Skin of body (tissue), 2 donors: ENCODE measurements around the gene SALL1. TPM values are rescaled to one million over a fixed set of nuclear protein-coding genes. Genes with fewer than 3 reads are reported as not detected.

Source experiments
- DNase-seq: peaks from one replicate; lab custom pipeline; 2025; lab: John Stamatoyannopoulos, UW
- total RNA-seq: library from RNA; depleted of rRNA; stranded (reverse); fragments of >200 nt; gene quantifications from one replicate; pipeline ENCODE4 v1.2.3, GENCODE V29; 2014

Gene SALL1
- total RNA-seq, 1 donor from 2014 or later: not detected

DNA sequence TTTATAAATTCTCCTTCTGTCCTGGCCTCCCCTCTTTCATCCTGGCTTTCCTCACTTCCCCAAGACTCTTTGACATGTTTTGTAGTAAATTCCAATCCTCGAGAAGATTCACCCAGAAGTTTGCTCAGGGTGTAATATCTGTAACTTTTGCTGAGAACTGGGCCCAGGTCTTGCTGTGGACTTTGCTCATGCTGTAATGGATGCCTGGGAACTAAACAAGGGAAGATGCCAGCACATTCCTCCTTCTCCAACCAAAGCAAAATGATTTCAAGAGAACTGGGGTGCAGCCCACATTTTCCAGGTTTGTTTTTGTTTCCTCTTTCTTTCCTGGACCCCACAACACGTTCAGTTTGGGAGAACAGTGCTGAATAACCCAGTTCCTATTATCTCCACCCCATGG is 6.6 kb upstream of the SALL1 start:
- DNase-seq: no peak

DNA sequence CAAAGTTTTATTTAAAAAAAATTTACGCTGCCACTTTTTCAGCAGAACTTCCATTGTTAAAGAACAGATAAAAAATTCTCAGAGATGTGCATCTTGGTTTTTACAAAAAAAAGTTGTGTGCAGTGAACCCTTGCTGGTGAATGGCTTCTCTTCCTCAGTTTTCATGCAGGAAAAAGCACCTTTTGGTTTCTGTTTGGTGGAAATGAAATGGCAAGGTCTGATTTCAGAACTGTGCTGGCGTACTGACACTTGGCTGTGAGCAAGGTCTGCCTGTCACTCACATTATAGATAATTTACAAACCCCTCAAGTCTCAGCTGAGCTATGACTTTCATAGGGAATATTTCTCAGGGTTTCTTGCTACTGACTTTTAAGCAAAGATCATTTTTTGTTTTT is 5.7 kb upstream of the SALL1 start:
- no peak for DNase-seq

DNA sequence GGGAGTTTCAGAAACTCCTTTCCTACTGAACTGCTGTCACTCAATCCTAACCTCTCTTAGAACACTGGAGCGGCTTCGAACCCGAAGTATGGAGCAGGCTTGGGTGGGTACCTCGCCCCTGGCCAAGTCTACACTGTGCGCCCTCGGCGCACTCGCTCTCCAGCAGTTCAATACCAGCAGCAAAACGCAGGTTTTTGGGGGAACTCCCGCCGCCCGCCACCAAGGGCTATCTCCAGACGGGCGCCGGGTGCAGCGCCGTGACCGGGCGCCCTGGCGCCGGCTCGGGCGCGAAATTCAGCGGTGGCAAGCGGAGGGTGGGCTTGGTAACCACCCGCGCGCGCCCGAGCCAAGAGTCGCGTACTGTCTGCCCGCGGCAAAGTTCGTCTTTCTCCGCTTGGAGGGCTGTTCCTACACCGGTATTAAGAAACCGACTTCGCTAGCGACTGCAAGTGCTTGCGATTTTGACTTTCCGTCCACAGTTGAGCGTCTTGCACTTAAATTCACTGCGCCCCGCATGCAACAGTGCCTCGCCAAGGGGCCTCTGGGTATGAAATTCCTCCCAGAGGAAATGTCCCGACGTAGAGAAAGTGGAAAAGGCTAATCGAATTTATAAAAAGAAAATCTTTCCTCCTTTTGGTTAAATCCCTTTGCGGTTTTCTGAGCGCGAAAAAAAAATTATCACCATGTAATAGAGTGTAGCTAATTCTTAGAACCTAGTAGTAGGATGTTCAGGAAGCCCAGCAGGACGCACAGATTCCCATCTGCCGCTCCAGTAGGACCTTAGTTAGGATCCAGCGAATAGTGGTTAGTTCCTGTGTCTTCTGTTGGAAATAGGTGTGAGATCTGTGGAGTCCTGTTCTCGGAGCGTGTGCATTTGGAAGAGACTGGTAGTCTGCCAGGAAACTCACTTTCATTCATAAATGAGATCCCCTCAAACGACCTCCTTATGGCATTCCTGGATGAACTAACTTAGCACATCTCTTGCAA is 5.0 kb upstream of the SALL1 start:
- DNase-seq: no peak

DNA sequence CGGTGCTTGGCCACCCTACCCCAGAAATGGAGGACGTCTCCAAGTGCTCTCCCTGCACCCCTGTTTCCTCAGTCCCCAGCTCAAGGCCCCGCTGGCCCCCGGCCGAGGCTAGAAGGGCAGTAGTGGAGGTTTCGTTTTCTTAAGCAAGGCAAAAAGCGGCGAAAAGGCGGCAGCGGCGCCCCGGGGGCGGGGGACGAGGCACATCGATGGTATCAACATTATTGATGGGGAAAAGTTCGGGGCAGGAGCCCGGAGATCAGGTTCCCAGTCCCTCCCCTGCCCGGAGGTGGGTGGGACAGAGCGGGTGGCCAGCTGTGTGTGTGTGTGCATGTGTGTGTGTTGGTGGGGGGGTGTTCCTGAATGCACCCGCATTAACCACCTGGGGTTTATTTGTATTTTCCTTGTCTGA is 4.1 kb upstream of the SALL1 start:
- no peak for DNase-seq

DNA sequence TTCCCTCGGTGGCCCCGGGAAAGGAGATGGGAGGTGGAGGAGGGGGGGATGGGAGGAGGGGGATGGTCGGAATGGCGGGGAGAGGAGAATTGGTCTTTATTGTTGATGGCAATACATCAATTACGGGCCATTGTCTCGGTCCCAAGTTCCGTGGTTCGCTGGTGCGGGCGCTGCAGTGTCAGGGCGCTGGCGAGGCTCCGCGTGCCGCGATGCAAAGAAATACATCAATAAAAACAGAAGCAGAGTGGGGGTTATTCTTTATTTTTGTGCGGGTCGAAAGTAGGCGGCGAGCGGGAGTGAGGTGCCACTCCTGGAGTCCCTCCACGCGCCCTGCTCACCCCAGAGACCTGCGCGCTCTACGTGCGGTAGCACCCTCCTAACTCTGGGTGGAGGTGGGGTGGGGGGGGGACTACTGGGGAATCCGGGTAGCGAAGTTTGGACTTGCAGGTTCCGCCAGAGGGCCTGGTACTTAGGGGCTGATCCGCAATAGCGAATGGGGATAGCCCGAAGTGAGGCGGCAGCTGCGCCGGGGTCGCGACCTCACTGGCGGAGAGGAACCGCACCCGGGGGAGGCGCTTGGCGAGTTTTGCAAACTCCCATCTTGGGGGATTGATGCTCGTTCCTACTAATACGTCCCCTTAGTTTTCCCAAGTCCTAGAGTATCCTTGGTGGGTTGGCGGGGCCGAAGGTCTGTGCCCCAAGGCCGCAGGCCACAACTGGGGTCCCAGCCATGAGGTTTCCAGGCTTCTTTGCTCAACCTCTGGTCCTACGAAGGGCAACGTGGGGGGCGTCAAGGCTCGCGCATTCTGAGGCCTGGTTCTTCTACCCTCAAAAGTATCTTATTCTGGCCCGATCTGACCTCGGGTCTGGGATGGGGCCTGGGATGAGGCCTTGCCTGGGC is 3.5 kb upstream of the SALL1 start:
- DNase-seq: no peak

DNA sequence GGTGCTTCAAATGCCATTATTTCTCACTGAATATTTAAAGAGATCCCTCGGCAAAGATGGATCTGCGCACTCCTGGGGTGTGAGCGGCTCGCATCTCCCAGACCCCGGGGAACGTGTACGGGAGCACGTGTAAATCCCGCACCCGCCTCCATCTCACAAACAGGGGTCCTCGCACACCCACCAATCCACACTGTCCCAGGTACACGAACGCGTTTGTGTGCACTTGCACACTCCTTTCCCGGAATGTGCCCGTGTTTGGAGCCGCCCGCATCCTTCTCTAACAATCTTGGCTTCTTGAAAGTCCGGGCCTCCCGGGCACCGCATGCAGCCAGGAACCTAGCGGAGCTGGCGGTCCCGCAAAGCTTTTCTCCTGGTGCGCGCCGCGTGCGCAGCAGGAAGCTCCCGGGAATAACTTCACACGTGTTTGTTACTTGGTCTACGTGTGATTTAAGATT is 2.5 kb upstream of the SALL1 start:
- no peak for DNase-seq

DNA sequence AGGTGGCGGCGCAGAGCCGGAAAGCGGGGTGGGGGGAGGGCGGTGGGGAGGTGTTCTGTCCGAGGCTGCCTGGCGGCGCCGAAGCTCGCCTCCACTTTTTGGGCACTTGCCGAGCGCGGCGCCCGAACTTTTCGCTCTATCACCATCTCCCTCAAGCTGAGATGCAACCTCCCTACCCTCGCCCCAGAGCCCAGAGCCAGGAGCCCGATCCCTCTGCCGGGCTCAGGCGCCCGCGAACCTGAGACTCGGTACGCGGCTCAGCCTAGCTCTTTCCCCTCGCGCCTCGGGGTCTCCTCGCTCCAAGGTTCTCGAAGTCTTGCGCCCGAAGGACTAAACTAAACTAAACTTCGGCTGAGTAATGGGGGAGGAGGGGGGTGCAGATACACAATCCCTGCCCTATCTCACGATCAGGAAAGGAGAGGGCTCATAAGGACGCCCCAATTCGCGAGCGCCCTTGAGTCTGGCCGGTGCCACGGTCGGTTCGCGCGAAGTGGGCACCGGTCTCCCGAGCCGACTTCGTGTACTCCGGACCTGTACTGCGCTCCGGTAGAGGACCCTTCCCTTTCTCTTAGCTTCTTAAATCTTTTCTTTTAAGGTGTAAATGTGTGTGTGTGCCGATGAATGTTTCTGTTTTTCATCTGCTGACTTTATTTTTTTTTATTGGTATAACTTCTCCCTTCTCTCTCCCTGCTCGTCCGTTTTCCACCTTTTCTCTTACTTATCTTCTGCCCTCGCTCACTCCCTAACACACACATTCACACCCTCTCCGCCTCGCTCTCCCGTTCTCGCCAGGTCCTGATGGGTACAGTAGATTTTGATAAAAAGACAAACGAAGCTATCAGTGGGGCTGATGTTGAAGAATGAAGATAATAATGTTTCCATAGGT is 1.9 kb upstream of the SALL1 start:
- DNase-seq: no peak

DNA sequence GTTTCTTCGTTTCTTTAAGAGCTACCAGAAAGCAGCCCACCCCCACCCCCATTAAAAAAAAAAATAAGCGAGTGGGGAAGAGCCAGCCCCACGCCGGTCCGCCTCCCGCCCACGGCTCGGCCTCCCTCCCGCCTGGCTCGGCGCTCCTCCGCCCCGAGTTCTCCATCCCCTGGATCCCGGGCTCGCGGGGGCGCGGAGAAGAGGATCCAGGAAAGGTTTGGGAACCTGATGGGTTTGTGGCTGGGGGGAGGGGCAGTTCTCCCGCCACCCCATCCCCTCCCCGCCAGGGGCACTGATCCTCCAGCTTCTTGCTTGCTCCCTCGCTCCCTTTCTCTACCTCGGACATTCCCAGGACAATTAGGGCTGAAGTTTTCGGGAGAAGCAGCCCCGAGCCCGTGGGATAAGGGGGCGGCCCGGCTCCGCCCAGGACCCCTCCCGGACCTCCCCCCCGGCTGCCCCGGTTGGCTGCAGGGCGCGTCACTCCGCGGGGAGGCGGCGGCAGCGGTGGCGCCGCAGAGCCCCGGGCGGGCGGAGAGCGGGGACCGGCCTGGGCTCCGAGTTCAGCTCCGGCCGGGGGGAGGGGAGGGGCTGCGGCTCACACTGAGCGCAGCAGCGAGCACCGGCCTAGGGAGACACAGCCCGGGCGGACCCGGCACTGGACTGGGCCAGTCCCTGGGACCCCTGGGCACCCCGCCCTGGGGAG is 1.0 kb upstream of the SALL1 start:
- no peak for DNase-seq

DNA sequence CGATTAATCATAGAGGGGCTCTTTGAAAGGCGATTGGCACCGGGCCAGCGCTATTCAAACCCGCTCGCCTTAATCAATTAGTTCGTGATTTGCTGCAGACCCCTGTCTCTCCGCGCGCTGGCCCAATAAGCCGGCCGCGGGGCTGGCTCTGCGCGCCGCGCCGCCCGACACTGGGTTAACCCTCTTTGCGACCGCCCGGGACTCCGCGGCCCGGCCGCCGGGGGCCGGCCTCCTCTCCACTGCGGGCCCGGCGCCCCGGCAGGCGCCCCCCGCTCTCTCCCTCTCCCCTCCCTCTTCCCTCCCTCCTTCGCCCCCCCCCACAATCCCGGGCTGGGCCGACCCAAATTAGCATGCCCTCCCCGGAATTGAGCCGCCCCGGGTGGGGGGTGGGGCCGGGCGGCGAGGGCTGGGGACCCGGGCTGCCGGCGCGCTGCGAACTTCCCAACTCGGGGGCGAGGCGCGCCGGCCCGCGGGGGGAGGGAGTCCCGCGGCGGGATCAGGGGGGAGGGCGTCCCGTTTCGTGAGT is 428 bp upstream of the SALL1 start:
- no peak for DNase-seq

DNA sequence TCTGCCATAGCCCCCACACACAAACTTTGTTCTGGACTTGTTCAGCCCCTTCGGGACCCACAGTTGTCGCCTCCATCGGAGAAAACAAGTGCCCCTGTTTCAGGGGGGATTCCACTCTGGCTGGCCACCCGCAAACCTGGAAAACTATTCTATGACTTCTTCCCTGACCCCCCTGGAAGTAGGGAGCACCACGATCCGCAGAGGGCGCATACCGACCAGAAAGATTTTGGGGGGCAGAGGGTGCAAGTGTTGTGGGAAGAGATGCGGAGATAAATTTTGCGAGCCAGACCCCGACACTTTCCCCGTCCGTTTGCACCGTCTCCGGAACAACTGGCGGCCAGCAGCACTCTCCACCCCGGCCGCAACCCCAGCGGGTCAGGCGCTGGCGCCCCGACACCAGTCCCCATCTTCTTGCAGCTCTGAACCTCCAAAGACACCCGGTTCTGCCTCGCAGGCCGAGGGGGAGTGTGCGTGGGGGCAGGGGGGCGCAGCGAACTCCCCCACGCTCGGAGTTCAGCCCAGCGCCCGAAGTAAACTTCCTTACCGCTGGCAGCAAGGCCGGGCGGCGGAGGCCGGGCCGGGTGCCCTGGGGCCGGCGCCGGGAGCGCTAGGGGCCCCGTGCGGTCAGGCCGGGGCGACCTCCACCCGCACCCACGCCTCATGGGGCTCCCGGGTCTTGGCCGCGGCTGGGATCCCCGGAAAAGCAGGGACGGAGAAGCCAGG is 744 bp downstream of the SALL1 start:
- no peak for DNase-seq

DNA sequence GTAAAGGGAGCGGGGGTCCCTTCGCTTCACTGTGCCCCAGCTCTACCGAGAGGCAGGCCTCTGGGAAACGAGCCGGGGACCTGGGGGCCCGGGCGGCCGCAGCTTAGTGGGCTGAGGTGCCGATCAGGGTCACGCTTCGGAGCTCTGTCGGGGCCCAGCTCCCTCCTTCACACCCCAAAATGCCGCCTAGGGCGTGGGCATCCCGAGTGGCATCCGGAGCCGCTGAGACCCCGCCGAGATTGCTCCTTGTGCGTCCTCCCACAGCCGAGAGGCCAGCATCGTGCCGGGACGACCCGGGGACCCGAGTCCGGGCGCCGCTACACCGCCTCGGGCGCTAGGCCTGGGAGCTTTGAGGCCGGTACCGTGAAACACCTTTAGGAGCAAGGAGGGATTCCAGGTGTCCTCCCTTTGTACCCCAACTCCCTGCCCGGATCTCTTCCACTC is 1.3 kb downstream of the SALL1 start:
- DNase-seq: no peak

DNA sequence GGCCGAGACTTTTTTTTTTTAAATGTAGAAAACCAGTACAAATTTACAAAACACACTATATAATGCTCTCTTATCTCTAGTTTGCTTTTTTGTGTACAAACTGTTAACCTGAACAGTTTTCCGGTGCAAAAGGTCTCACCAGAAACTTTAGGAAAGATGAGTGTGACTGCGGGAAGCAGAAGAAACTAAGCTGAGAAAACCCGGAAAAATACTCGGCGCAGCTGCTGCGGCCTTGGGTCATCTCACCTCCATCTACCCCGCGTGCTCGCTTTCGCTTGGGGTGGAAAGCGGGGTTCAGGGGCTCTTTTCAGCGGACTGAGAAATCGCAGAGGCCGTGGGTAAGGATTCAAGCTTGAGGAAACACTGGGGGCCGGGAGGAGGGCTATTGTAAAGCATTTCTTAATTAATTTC is 1.8 kb downstream of the SALL1 start:
- no peak for DNase-seq

DNA sequence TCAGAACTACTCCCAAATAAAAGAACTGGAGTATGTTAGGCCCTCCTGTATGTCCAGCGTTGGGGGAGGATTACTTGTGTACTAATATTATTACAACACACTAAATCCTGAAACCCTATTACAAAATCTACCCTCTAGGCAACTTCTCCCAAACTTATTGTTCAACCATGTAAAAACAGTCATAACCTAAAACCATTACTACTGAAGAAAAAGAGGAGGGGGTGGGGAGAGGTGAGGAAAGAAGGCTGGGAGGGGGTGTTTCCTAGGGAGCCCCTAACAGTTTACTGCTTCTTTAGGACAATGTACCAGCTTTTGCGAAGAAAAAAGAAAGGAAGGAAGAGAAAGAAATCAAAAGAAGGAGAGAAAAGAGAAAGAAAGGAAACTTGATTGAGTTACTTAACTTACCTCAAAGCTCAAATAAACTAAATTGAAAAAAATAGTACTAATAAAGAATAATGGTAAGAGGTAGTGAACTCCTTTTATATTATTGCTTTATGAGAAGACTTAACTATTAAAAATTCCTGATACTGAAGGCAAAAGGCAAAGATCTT is 2.3 kb downstream of the SALL1 start:
- DNase-seq: no peak

DNA sequence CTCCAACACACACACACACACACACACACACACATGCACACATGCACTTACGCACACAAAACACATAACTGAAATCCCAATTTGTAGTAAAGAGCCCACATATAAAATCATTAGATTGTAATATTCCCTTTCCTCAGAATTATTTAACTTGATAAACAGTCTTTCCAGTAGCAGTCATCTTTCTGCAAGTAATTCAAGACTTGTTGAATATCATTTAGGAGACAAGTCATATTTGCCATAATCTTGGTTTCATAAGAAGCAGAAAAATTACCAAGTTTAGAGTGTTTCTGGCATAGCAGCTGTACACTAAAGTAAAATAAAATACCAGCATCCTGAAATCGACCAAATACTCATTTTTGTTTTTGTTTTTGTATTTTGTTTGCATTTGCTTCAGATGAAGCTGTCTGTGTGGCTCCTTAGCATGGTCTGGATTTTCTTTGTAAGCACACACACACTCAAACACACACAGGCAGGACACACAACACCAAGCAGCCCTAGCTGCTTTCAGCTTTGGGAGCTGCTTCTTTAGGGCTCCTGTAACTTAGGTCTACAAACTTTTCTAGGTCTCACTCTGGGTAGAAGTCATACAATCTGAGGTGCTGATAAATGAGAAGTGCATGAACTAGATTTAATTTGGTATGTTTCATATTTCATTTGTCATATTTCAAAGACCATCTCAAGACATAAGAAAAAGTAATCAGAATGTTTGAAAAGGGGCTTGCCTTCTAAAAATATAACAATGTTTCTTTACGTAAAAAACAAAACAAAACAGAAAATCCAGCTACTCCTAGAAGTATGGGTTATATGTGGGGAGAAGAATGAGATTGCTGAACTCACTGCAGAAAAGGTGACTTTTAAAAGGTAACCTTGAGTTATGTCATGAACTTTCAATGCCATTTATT is 3.0 kb downstream of the SALL1 start:
- DNase-seq: no peak

DNA sequence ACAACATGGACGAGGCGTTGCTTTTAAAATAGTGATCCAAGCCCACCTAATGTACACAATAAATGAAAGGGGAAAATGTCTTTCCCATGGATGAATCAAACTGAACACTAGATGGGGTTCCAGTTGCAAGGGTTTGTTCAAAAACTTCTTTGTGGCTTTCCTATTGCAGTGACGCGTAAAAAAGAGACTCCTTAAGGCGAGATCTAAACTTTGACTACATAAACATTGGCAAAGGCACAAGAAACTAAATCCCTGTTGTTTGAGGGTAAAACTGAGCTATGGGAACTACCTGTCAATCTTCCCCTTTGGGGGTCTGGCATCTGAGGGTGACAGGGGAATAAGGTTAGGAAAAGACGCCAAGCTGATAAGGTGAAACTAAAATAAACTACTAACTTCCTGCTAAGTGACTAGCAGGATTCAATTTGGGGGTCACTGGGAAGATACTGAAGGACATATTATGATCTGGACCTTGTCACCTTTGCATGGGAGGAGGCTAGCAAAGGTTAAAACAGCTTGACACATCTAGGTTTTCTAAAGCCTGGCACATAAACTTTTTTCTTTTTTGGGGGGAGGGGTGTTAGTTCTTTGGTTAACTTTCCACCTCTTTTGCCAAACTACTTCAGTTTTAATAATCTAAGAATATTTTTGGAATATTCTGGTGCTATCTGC is 4.7 kb downstream of the SALL1 start:
- DNase-seq: no peak

DNA sequence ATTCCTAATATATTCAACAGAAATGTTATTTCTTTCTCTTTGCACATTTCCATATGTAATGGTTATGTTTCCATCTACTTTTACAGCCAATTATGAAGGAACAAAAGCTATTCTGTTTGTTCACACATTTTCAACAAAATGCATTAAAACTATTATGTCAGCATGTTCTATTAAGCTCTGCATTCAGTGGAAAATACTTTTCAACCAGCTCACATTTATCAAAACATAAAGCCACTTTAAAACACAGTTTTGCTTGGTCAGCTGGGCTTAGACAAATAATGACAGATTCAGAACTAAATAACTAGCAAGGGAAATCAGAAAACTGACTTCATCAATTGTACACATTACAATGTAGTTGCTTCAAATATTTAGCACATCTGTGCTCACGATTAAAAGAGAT is 6.9 kb downstream of the SALL1 start:
- no peak for DNase-seq

DNA sequence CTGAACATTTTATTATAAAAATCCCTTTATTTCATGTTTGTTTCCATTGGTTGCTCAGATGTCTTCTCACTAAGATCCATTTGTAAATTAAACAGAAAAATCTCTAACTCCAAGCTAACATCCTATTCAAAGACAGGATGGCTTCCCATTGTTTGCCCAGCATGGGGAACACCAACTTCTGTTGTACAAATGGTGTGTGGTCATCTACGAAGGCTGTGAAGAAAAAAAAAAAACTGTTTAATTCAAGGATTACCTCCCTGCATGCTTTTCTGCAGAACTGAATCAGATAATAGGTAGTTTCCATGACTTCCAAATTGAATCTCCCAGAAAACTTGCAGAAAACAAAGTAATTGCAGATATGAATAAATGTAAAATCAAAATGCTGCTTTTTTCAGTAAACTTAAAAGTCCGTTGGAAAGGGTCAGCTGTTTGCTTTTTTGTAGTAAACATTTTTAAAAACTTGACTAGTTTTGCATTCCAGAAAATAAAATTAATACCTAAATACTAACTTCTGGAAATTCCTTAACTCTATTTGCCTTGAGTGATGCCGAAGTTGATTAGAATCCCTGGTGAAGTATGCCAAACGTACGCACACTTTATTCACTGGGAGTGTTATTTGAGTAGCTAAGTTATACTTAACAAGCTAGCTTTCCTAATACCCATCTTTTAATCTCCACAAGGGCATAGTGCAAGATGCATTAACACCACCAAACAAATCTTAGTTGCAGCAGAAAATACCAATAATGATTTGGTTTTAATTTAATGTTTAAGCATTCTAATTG is 7.7 kb downstream of the SALL1 start:
- no peak for DNase-seq
